Liver (tissue), 3 donors: Measurements from ENCODE around the gene LRRFIP1.

ENCODE experiments used
- EGR1 ChIP-seq, 2 donors: IDR thresholded peaks; 2 replicates each; pipeline ENCODE4 v1.6.1; 2016 to 2018; ENCODE audit warnings: antibody characterized with exemption in 2 of 2, low read depth in 2 of 2
- FOXA1 ChIP-seq: IDR thresholded peaks from 2 replicates; pipeline ENCODE4 v1.6.1; 2016; ENCODE audit warnings: antibody characterized with exemption
- HNF4A ChIP-seq, 2 donors: conservative IDR thresholded peaks; 2 replicates each; pipeline ENCODE4 v1.6.1; 2016; ENCODE audit warnings: antibody characterized with exemption in 2 of 2, mild to moderate bottlenecking in 2 of 2
- NR2F2 ChIP-seq: IDR thresholded peaks from 2 replicates; pipeline ENCODE4 v1.6.1; 2016; ENCODE audit warnings: antibody characterized with exemption
- RAD21 ChIP-seq, 2 donors: IDR thresholded peaks; 2 replicates each; pipeline ENCODE4 v1.6.1; 2016; ENCODE audit warnings: antibody characterized with exemption in 2 of 2, mild to moderate bottlenecking in 2 of 2
- REST ChIP-seq: IDR thresholded peaks from 2 replicates; pipeline ENCODE4 v1.6.1; 2016; ENCODE audit warnings: antibody characterized with exemption, mild to moderate bottlenecking
- RXRA ChIP-seq, 2 donors: IDR thresholded peaks; 2 replicates each; pipeline ENCODE4 v1.6.1; 2017 to 2018; ENCODE audit warnings: antibody characterized with exemption in 2 of 2, mild to moderate bottlenecking in 1 of 2
- SP1 ChIP-seq: IDR thresholded peaks from 2 replicates; pipeline ENCODE4 v1.6.1; 2018; ENCODE audit warnings: antibody characterized with exemption, mild to moderate bottlenecking
- TF ChIP-seq, protein P1 (sequence below): IDR thresholded peaks from 2 replicates; pipeline ENCODE4 v1.6.1; 2016; ENCODE audit warnings: antibody characterized with exemption
- TF ChIP-seq, protein P2 (sequence below): fragments of 150-350 bp; IDR thresholded peaks from 2 replicates; pipeline ENCODE4 v1.5.1; 2017; ENCODE audit warnings: improper control_type of control experiment, low read depth, low read length; ENCODE audit not compliant: missing input control
- donor health status: healthy.
- donor health status: healthy.

DNA sequence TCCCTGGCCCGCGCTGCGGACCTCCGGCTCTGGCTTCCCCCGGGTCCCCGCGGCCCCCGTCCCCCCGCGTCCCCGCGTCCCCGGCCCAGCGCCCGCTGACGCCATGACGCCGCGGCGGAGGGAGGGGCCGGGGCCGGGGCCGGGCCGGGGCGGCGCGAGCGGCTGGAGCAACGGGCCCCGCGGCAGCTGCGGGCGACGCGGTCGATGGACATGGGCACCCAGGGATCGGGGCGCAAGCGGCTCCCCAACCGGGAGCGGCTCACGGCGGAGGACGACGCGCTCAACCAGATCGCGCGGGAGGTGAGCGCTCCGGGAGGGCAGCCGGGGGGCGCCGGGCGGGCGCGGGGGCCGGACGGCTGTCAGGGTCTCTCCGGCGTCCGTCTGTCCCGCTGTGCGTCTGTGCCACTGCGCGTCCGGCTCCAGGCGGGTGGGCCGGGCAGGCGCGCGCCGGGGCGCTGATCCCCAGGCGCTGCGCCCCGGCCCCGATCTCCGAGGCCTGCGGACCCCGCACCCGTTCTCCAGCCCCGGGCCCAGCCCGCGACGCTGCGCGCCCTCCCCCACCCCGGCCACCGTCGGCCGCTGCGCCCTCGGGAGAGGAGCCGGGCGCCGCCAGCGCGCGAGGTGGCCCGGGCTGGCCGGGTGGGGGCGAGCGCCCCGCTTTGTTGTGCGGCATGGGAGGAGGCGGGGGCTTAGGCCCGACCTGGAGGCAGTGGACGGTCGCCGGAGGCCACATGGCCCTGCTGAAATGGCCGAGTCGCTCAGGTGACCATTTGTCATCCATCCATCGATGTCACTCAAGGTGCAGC is at the start of gene LRRFIP1:
- TF ChIP-seq, protein P1, sequence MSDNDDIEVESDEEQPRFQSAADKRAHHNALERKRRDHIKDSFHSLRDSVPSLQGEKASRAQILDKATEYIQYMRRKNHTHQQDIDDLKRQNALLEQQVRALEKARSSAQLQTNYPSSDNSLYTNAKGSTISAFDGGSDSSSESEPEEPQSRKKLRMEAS = no peak
- TF ChIP-seq RXRA (IDR thresholded peaks at IDR 0.05) (no peak), NR2F2 (no peak), SP1 (no peak), REST (no peak), FOXA1 (no peak), RAD21 (IDR thresholded peaks at IDR 0.05) (no peak), HNF4A (conservative IDR thresholded peaks at IDR 0.05) (no peak), EGR1 (IDR thresholded peaks at IDR 0.05; ENCODE audit: low read depth in 2 of 2) (no peak)
- TF ChIP-seq, protein P2, sequence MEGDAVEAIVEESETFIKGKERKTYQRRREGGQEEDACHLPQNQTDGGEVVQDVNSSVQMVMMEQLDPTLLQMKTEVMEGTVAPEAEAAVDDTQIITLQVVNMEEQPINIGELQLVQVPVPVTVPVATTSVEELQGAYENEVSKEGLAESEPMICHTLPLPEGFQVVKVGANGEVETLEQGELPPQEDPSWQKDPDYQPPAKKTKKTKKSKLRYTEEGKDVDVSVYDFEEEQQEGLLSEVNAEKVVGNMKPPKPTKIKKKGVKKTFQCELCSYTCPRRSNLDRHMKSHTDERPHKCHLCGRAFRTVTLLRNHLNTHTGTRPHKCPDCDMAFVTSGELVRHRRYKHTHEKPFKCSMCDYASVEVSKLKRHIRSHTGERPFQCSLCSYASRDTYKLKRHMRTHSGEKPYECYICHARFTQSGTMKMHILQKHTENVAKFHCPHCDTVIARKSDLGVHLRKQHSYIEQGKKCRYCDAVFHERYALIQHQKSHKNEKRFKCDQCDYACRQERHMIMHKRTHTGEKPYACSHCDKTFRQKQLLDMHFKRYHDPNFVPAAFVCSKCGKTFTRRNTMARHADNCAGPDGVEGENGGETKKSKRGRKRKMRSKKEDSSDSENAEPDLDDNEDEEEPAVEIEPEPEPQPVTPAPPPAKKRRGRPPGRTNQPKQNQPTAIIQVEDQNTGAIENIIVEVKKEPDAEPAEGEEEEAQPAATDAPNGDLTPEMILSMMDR = no peak
